GM06990 (cell line): Measurements from ENCODE around the gene FZR1.

Source experiments
- DNase-seq: peaks from one replicate; pipeline ENCODE4 v3.0.0-alpha.2; 2011; ENCODE audit not compliant: insufficient read length; ENCODE audit errors: extremely low read depth
- H3K27me3 ChIP-seq: replicated peaks from 2 replicates; pipeline ENCODE4 v1.6.0; 2011; ENCODE audit warnings: low read length; ENCODE audit not compliant: control insufficient read depth, insufficient read depth
- H3K36me3 ChIP-seq: 2 replicates; pipeline ENCODE4 v1.5.1; 2011; ENCODE audit warnings: low read length; ENCODE audit not compliant: control insufficient read depth, insufficient read depth
- H3K4me3 ChIP-seq: replicated peaks from 2 replicates; pipeline ENCODE4 v1.5.1; 2011; ENCODE audit warnings: low read depth, mild to moderate bottlenecking, control low read depth, low read length
- CTCF ChIP-seq: IDR thresholded peaks from 2 replicates; pipeline ENCODE4 v1.5.1; 2011; ENCODE audit warnings: low read length, control low read depth, mild to moderate bottlenecking, inconsistent platforms; ENCODE audit not compliant: insufficient read depth, poor library complexity, severe bottlenecking

FZR1 gene

GRCh38 chr19:3533563-3534216 lies 27.6 kb downstream of the FZR1 start:
- DNase-seq, result no peak
- no peak for TF ChIP-seq CTCF
- Histone ChIP-seq H3K27me3 (no peaks in the 10 kb centered on the region), H3K36me3 (peaks cover 32% of the 10 kb centered on the region), H3K4me3 (no peak overlapping the region)

- H3K27me3 ChIP-seq, result no peaks in the 10 kb centered on the region
- H3K4me3 ChIP-seq, result no peak overlapping the region
- peaks cover 32% of the 10 kb centered on the region for H3K36me3 ChIP-seq
- no peak for DNase-seq
- no peak for TF ChIP-seq CTCF
These were observed 28.5 kb downstream of the FZR1 start for GRCh38 chr19:3534375-3535234.

GRCh38 chr19:3535235-3535535 lies 29.1 kb downstream of the FZR1 start:
- Histone ChIP-seq H3K36me3 (peaks cover 32% of the 10 kb centered on the region), H3K4me3 (no peak overlapping the region), H3K27me3 (no peaks in the 10 kb centered on the region)
- no peak for DNase-seq
- no peak for TF ChIP-seq CTCF

- no peak overlapping the region for H3K4me3 ChIP-seq
- H3K27me3 ChIP-seq, result no peaks in the 10 kb centered on the region
- TF ChIP-seq CTCF, result no peak
- no peak for DNase-seq
- peaks cover 32% of the 10 kb centered on the region for H3K36me3 ChIP-seq
These were observed 29.5 kb downstream of the FZR1 start for GRCh38 chr19:3535563-3535965.

GRCh38 chr19:3535981-3536380 lies 29.9 kb downstream of the FZR1 start:
- Histone ChIP-seq H3K4me3 (no peak overlapping the region), H3K36me3 (peaks cover 32% of the 10 kb centered on the region), H3K27me3 (no peaks in the 10 kb centered on the region)
- no peak for TF ChIP-seq CTCF
- no peak for DNase-seq
